ENCODE data around the gene RUFY4. TPM values are rescaled to one million over a fixed set of nuclear protein-coding genes. Genes with fewer than 3 reads are reported as not detected.
A peak's percentile ranks its signal among the peaks of the same experiment; 100 is the strongest.

RUFY4 gene
- total and polyA plus RNA-seq, 5 experiments from 2014 or later: 0.16 to 1.5 (median 0.31) TPM; not detected in 2

- Mint-ChIP-seq H3K4me1 (peaks cover 6 to 34% (median 9%) of the 10 kb centered on the region in 4 donors), H3K27me3 (peaks cover 9 to 20% (median 15%) of the 10 kb centered on the region in 5 donors), H3K27ac (no peak overlapping the region), H3K4me3 (no peak overlapping the region), H3K36me3 (no peaks in the 10 kb centered on the region), H3K9me3 (peaks cover 0 to 10% (median 0%) of the 10 kb centered on the region in 9 donors)
- DNase-seq (no peak), ATAC-seq (no peak)
- POLR2A ChIA-PET: no interaction called here
Observed at GRCh38 chr2:218127929-218128455, 58.9 kb downstream of the RUFY4 start.

GRCh38 chr2:218128781-218129457 is 59.9 kb downstream of the RUFY4 start:
- Mint-ChIP-seq H3K36me3 (no peaks in the 10 kb centered on the region), H3K9me3 (peaks cover 0 to 3% (median 0%) of the 10 kb centered on the region in 9 donors), H3K27ac (peak overlapping the region in 3 of 10 donors; percentile 15 to 60 (median 36)), H3K4me3 (peak overlapping the region in 2 of 10 donors; percentile 35 to 80), H3K4me1 (peaks cover 6 to 34% (median 9%) of the 10 kb centered on the region in 4 donors), H3K27me3 (peaks cover 9 to 20% (median 15%) of the 10 kb centered on the region in 5 donors)
- DNase-seq (no peak), ATAC-seq (no peak)
- POLR2A ChIA-PET: no interaction called here

- POLR2A ChIA-PET: no interaction called here
- no peaks in the 10 kb centered on the region for H3K36me3 Mint-ChIP-seq
- DNase-seq (no peak), ATAC-seq (no peak)
- H3K27ac Mint-ChIP-seq: peak overlapping the region in 3 of 10 donors; percentile 15 to 36 (median 31)
- peak overlapping the region in 1 of 10 donors; percentile 80 for H3K4me3 Mint-ChIP-seq
- peaks cover 6 to 34% (median 9%) of the 10 kb centered on the region in 4 donors for H3K4me1 Mint-ChIP-seq
- peaks cover 9 to 21% (median 15%) of the 10 kb centered on the region in 5 donors for H3K27me3 Mint-ChIP-seq
- H3K9me3 Mint-ChIP-seq: peaks cover 0 to 2% (median 0%) of the 10 kb centered on the region in 9 donors
Observed at GRCh38 chr2:218129458-218130135, 60.5 kb downstream of the RUFY4 start.

GRCh38 chr2:218130377-218130776 is 61.3 kb downstream of the RUFY4 start:
- no peak for ATAC-seq
- Mint-ChIP-seq H3K36me3 (no peaks in the 10 kb centered on the region), H3K4me3 (no peak overlapping the region), H3K4me1 (peaks cover 6 to 28% (median 8%) of the 10 kb centered on the region in 4 donors), H3K27ac (peak overlapping the region in 1 of 10 donors; percentile 4), H3K9me3 (no peaks in the 10 kb centered on the region), H3K27me3 (peaks cover 8 to 19% (median 14%) of the 10 kb centered on the region in 5 donors)
- POLR2A ChIA-PET: no interaction called here
- no peak for DNase-seq

- no peaks in the 10 kb centered on the region for H3K9me3 Mint-ChIP-seq
- no peak for ATAC-seq
- no peak for DNase-seq
- H3K4me1 Mint-ChIP-seq: peaks cover 2 to 23% (median 3%) of the 10 kb centered on the region in 4 donors
- peaks cover 9 to 19% (median 14%) of the 10 kb centered on the region in 5 donors for H3K27me3 Mint-ChIP-seq
- H3K36me3 Mint-ChIP-seq: no peaks in the 10 kb centered on the region
- H3K4me3 Mint-ChIP-seq: no peak overlapping the region
- POLR2A ChIA-PET: no interaction called here
- H3K27ac Mint-ChIP-seq: peak overlapping the region in 2 of 10 donors; percentile 4 to 60
Observed at GRCh38 chr2:218130822-218131221, 61.8 kb downstream of the RUFY4 start.

- peaks cover 24 to 47% (median 31%) of the 10 kb centered on the region in 5 donors for H3K27me3 Mint-ChIP-seq
Observed at GRCh38 chr2:218137514-218137913, 68.5 kb downstream of the RUFY4 start.

GRCh38 chr2:218138047-218138446 is 69.0 kb downstream of the RUFY4 start:
- peaks cover 24 to 47% (median 31%) of the 10 kb centered on the region in 5 donors for H3K27me3 Mint-ChIP-seq
- H3K4me3 Mint-ChIP-seq: no peak overlapping the region
- no peaks in the 10 kb centered on the region for H3K36me3 Mint-ChIP-seq
- no peaks in the 10 kb centered on the region for H3K9me3 Mint-ChIP-seq
- ATAC-seq: no peak
- POLR2A ChIA-PET: no interaction called here
- peaks cover 0 to 4% (median 0%) of the 10 kb centered on the region in 4 donors for H3K4me1 Mint-ChIP-seq
- DNase-seq: no peak
- H3K27ac Mint-ChIP-seq: no peak overlapping the region

More at GRCh38 chr2:218137514-218137913, 68.5 kb downstream of the RUFY4 start:
- no peaks in the 10 kb centered on the region for H3K9me3 Mint-ChIP-seq
- DNase-seq (no peak), ATAC-seq (no peak)
- no peak overlapping the region for H3K4me3 Mint-ChIP-seq
- peaks cover 0 to 4% (median 0%) of the 10 kb centered on the region in 4 donors for H3K4me1 Mint-ChIP-seq
- no peak overlapping the region for H3K27ac Mint-ChIP-seq
- H3K36me3 Mint-ChIP-seq: no peaks in the 10 kb centered on the region
- POLR2A ChIA-PET: no interaction called here

Other genes starting within 250 kb of the RUFY4 start
- under 1 TPM; 0.21 to 0.47 TPM for gene TNS1, start 66.3 kb upstream of the RUFY4 start, total RNA-seq
- not detected for gene TNS1, start 66.3 kb upstream of the RUFY4 start, polyA plus RNA-seq
- not detected for gene CXCR2, start 56.8 kb downstream of the RUFY4 start, total RNA-seq
- gene CXCR2, start 56.8 kb downstream of the RUFY4 start, polyA plus RNA-seq: 1 to 10 TPM in 1 of 3 donors, under 1 TPM in 1, not detected in 1; 0.23 to 1.5 TPM
- gene CXCR1, start 97.7 kb downstream of the RUFY4 start, total RNA-seq: not detected
- under 1 TPM in 1 of 3 donors, not detected in 2; 0.39 TPM for gene CXCR1, start 97.7 kb downstream of the RUFY4 start, polyA plus RNA-seq
- 100 to 1,000 TPM; 425 to 448 TPM for gene ARPC2, start 147.9 kb downstream of the RUFY4 start, total RNA-seq
- gene ARPC2, start 147.9 kb downstream of the RUFY4 start, polyA plus RNA-seq: 100 to 1,000 TPM; 690 to 865 (median 728) TPM
- 1 to 10 TPM; 1.1 to 1.4 TPM for gene GPBAR1, start 191.8 kb downstream of the RUFY4 start, total RNA-seq
- under 1 TPM; 0.14 to 0.41 (median 0.28) TPM for gene GPBAR1, start 191.8 kb downstream of the RUFY4 start, polyA plus RNA-seq
- 10 to 100 TPM; 57.0 to 61.6 TPM for gene AAMP, start 200.9 kb downstream of the RUFY4 start, total RNA-seq
- gene AAMP, start 200.9 kb downstream of the RUFY4 start, polyA plus RNA-seq: 10 to 100 TPM; 77.0 to 93.6 (median 89.7) TPM
- gene PNKD, start 201.3 kb downstream of the RUFY4 start, total RNA-seq: 10 to 100 TPM; 33.6 to 40.5 TPM
- gene PNKD, start 201.3 kb downstream of the RUFY4 start, polyA plus RNA-seq: 100 to 1,000 TPM; 108 to 119 (median 109) TPM
- 100 to 1,000 TPM in 1 of 2 experiments, 10 to 100 TPM in 1; 95.1 to 100 TPM for gene TMBIM1, start 223.2 kb downstream of the RUFY4 start, total RNA-seq
- 100 to 1,000 TPM in 1 of 3 donors, 10 to 100 TPM in 2; 75.8 to 114 (median 80.3) TPM for gene TMBIM1, start 223.2 kb downstream of the RUFY4 start, polyA plus RNA-seq